ENCODE results near the gene STPG3. TPM values are rescaled to one million over a fixed set of nuclear protein-coding genes. Genes with fewer than 3 reads are reported as not detected.
A peak's percentile ranks its signal among the peaks of the same experiment; 100 is the strongest.

STPG3 gene
- total RNA-seq, 1 donor from 2014 or later: not detected

- intact Hi-C loops (cut with DNase I): no loop called here
- Histone ChIP-seq H3K9me3 (no peaks in the 10 kb centered on the region), H3K4me1 (peaks cover 21 to 26% of the 10 kb centered on the region in 2 donors), H3K27ac (no peak overlapping the region), H3K36me3 (no peaks in the 10 kb centered on the region), H3K27me3 (peaks cover 14% of the 10 kb centered on the region), H3K4me3 (peak overlapping the region; percentile 52 to 71)
- no peak for TF ChIP-seq CTCF (IDR thresholded peaks at IDR 0.05)
- DNase-seq (ENCODE audit: low spot score in 2 of 2): no peak
Observed at GRCh38 chr9:137300567-137301080, 49.5 kb downstream of the STPG3 start.

- Histone ChIP-seq H3K4me1 (peaks cover 26 to 29% of the 10 kb centered on the region in 2 donors), H3K9me3 (no peaks in the 10 kb centered on the region), H3K27ac (no peak overlapping the region), H3K36me3 (no peaks in the 10 kb centered on the region), H3K27me3 (peaks cover 10% of the 10 kb centered on the region), H3K4me3 (peak overlapping the region; percentile 52 to 71)
- TF ChIP-seq CTCF (IDR thresholded peaks at IDR 0.05): peak in 1 of 3 experiments; percentile 16
- intact Hi-C loops (cut with DNase I): no loop called here
- DNase-seq (ENCODE audit: low spot score in 2 of 2): no peak
Observed at GRCh38 chr9:137301081-137301947, 50.2 kb downstream of the STPG3 start.

- H3K4me3 ChIP-seq: peak within 1 kb of the TSS; percentile 52 to 71
- TF ChIP-seq CTCF (IDR thresholded peaks at IDR 0.05): no peak
- intact Hi-C loops (cut with DNase I): no loop called here
- peaks cover 4% of the 10 kb centered on the region for H3K27me3 ChIP-seq
- H3K27ac ChIP-seq: peak within 1 kb of the TSS; percentile 41 to 50
- no peaks in the 10 kb centered on the region for H3K9me3 ChIP-seq
- peaks cover 26 to 29% of the 10 kb centered on the region in 2 donors for H3K4me1 ChIP-seq
- no peaks in the 10 kb centered on the region for H3K36me3 ChIP-seq
- DNase-seq (ENCODE audit: low spot score in 2 of 2): peak; percentile 54 to 91
Observed at GRCh38 chr9:137302118-137302448, 51.0 kb downstream of the STPG3 start, which contains the start of gene NRARP. Gene NRARP (minus strand): TSS chr9:137302271. CDS start chr9:137301928, 343 bp downstream.

GRCh38 chr9:137302449-137303150 lies 51.5 kb downstream of the STPG3 start:
- Histone ChIP-seq H3K4me1 (peaks cover 26 to 29% of the 10 kb centered on the region in 2 donors), H3K9me3 (no peaks in the 10 kb centered on the region), H3K27ac (peak overlapping the region; percentile 41 to 50), H3K4me3 (peak overlapping the region; percentile 46 to 65), H3K36me3 (no peaks in the 10 kb centered on the region), H3K27me3 (peaks cover 4% of the 10 kb centered on the region)
- no peak for DNase-seq (ENCODE audit: low spot score in 2 of 2)
- peak; percentile 23 to 48 (median 31) for TF ChIP-seq CTCF (IDR thresholded peaks at IDR 0.05)
- intact Hi-C loops (cut with DNase I): no loop called here

Other genes with a start within 250 kb of the STPG3 start
- 102 TPM for gene ABCA2, start 223.0 kb upstream of the STPG3 start, total RNA-seq
- not detected for gene FUT7, start 219.2 kb upstream of the STPG3 start, total RNA-seq
- 579 TPM for gene NPDC1, start 205.1 kb upstream of the STPG3 start, total RNA-seq
- gene ENTPD2, start 197.2 kb upstream of the STPG3 start, total RNA-seq: not detected
- 8.7 TPM for gene SAPCD2, start 180.7 kb upstream of the STPG3 start, total RNA-seq
- 17.1 TPM for gene UAP1L1, start 173.8 kb upstream of the STPG3 start, total RNA-seq
- gene MAN1B1, start 164.3 kb upstream of the STPG3 start, total RNA-seq: 85.3 TPM
- 176 TPM for gene DPP7, start 136.6 kb upstream of the STPG3 start, total RNA-seq
- not detected for gene GRIN1, start 112.1 kb upstream of the STPG3 start, total RNA-seq
- not detected for gene LRRC26, start 81.2 kb upstream of the STPG3 start, total RNA-seq
- not detected for gene TMEM210, start 79.2 kb upstream of the STPG3 start, total RNA-seq
- gene ANAPC2, start 62.7 kb upstream of the STPG3 start, total RNA-seq: 24.1 TPM
- 123 TPM for gene SSNA1, start 62.6 kb upstream of the STPG3 start, total RNA-seq
- 2.8 TPM for gene TPRN, start 50.5 kb upstream of the STPG3 start, total RNA-seq
- gene TMEM203, start 45.6 kb upstream of the STPG3 start, total RNA-seq: 24.3 TPM
- 27.0 TPM for gene NDOR1, start 45.6 kb upstream of the STPG3 start, total RNA-seq
- gene RNF208, start 29.0 kb upstream of the STPG3 start, total RNA-seq: 6.7 TPM
- gene CYSRT1, start 26.1 kb upstream of the STPG3 start, total RNA-seq: not detected
- not detected for gene RNF224, start 23.8 kb upstream of the STPG3 start, total RNA-seq
- gene SLC34A3, start 20.4 kb upstream of the STPG3 start, total RNA-seq: not detected
- gene TUBB4B, start 10.0 kb upstream of the STPG3 start, total RNA-seq: 403 TPM
- gene NELFB, start 4.0 kb downstream of the STPG3 start, total RNA-seq: 71.7 TPM
- gene TOR4A, start 26.4 kb downstream of the STPG3 start, total RNA-seq: 38.3 TPM
- 51.7 TPM for gene NRARP, start 51.0 kb downstream of the STPG3 start, total RNA-seq
- gene EXD3, start 171.9 kb downstream of the STPG3 start, total RNA-seq: 16.7 TPM
- gene NOXA1, start 172.1 kb downstream of the STPG3 start, total RNA-seq: 6.9 TPM
- not detected for gene ENTPD8, start 190.1 kb downstream of the STPG3 start, total RNA-seq
- gene NSMF, start 208.0 kb downstream of the STPG3 start, total RNA-seq: 231 TPM

All from ascending aorta (tissue), 2 donors.